Fibroblast of mammary gland (primary cell): ENCODE measurements around the gene PERCC1.

ENCODE experiments used
- DNase-seq: peaks from one replicate; pipeline ENCODE4 v3.0.0-alpha.2; 2010; ENCODE audit warnings: low read depth
- H3K4me3 ChIP-seq: 2 replicates; pipeline ENCODE4 v1.5.1; 2011; ENCODE audit warnings: low read depth, mild to moderate bottlenecking, low read length, moderate library complexity; ENCODE audit not compliant: control insufficient read depth
- TF ChIP-seq, protein P1 (sequence below): conservative IDR thresholded peaks from 2 replicates; pipeline ENCODE4 v1.5.1; 2011; ENCODE audit warnings: low read depth, low read length, inconsistent platforms; ENCODE audit not compliant: control insufficient read depth, insufficient read depth

PERCC1 gene

DNA sequence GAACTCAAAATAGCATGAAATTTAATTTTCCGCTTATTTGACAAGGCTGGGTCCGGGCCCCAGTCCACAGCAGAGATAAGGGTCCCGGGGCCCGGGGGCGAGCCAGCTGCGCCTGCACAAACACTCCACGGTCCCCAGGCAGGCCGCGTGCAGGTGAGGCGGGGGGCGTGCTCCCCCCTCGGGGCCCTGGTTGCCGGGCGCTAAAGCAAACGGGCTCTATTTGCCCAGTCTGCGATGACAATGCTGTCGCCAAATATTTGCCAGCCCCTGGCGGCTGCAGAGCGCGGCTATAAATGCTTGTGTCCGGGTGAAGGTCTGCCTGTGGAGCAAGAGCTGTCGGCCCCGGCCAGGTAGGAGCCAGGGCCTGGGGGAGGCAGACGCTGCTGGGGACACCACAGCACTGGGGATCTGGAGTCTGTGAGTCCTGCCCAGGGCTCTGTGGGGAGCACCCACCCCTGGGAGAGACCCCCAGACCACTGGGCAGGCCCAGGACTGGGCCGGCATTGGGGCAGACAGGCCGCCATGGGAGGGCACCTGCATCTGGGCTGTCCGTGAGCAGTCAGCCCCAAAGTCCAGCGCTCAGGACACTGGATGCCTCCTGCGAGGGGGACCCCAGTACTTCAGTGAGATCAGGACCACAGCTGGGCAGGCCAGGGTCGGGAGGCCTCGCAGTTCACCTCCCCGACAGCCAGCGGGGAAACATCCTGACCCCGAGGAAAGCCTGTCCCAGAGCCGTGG lies at the start of gene PERCC1:
Gene PERCC1, plus strand, starts transcription at position 320 of the 738 bp plus-strand sequence. CDS start 1,516 bp downstream, outside the sequence.
- TF ChIP-seq, protein P1, sequence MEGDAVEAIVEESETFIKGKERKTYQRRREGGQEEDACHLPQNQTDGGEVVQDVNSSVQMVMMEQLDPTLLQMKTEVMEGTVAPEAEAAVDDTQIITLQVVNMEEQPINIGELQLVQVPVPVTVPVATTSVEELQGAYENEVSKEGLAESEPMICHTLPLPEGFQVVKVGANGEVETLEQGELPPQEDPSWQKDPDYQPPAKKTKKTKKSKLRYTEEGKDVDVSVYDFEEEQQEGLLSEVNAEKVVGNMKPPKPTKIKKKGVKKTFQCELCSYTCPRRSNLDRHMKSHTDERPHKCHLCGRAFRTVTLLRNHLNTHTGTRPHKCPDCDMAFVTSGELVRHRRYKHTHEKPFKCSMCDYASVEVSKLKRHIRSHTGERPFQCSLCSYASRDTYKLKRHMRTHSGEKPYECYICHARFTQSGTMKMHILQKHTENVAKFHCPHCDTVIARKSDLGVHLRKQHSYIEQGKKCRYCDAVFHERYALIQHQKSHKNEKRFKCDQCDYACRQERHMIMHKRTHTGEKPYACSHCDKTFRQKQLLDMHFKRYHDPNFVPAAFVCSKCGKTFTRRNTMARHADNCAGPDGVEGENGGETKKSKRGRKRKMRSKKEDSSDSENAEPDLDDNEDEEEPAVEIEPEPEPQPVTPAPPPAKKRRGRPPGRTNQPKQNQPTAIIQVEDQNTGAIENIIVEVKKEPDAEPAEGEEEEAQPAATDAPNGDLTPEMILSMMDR, result no peak
- no peak within 1 kb of the TSS for H3K4me3 ChIP-seq
- DNase-seq, result no peak

DNA sequence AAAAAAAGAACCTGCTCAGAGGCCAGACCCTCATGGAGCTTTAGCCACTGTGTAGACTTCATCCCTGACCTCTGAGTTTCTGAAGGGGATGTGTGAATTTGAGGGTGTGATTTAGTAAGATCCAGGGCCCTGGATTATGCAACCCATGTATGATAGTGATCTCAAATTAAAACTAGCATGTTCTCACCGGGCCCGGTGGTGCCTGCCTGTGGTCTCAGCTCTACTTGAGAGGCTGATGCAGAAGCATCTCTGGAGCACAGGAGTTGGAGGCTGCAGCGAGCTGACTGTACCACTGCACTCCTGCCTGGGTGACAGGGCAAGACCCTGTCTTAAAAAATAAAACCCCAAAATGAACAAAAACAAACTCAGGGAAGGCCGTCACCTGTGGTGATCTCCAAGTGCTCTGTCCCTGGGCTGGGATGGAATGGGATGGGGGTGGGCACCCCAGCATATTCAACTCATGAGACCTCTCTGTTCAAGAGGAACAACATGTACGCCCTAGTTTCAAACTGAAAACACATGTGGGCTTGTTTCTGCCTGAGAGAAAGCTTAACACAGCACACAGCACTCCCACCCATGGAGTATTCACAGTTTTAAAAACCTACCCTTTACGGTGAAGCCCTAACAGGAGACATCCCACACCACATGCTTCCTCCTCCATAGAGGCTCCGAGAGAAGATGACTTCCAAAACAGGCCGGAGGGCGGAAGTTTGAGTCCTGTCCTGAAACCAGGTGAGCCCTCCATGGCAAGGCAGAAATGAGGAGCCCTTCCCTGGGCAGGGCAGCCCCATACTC lies 49.1 kb upstream of the PERCC1 start:
- TF ChIP-seq, protein P1, result no peak
- no peak for DNase-seq
- no peak overlapping the region for H3K4me3 ChIP-seq

DNA sequence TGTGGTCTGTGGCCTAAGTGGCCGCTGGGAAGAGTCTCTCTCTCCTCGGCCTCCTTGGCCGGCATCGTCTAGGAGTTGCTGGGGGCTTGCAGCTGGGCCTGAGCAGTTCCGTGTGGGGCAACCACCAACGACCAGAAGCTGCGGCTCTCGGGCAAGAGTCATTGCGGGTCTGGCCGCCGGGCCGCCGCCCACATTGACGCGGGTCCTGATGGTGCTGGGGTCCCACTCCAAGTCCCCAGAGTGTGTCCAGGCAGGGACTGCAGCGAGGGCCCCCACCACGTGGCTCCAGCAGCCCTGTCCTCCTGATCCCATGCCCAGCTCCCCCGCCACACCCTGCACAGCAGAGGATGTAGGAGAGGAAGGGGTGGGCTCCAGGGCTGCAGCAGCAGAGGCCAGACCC lies 47.3 kb upstream of the PERCC1 start:
- no peak for DNase-seq
- TF ChIP-seq, protein P1, result no peak
- no peak overlapping the region for H3K4me3 ChIP-seq

DNA sequence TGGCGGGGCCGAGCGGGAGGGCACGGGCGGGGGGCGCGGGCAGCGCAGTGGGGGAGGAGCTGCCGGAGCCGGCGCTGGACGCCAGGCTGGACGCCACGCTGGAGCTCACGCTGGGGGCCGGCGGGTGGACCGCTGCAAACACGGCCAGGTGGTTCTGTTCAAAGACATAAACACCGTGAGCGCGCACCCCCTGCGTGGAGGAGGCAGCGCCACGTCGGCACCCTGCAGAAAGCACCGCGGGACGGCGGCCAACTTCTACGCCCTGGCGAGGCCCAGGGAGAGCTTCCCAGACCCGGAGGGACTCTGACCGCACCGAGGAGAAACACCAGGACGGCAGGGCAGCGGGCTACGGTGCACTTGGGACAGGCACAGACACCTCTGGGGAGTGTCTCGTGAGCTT lies 45.6 kb upstream of the PERCC1 start:
- H3K4me3 ChIP-seq, result no peak overlapping the region
- DNase-seq, result no peak
- TF ChIP-seq, protein P1, result no peak

DNA sequence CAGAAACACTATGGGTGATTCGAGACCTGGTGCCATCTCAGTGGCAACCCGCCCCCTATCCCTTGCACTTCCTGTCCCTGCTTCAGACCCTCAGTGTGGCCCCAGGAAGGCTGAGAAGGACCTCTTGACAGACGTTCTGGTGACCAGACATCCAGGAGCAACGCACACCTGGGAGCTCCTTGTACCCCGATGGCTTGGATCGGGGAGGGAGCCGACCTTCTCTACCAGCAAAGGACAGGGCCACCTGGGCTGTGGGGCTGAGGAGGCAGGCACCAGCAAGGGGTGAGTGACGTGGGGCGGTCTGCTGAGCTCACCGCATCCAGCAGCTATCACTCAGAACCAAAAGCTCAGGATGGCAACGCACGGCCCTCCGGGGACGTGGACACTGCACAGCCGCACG lies 43.5 kb upstream of the PERCC1 start:
- TF ChIP-seq, protein P1, result no peak
- H3K4me3 ChIP-seq, result no peak overlapping the region
- no peak for DNase-seq

DNA sequence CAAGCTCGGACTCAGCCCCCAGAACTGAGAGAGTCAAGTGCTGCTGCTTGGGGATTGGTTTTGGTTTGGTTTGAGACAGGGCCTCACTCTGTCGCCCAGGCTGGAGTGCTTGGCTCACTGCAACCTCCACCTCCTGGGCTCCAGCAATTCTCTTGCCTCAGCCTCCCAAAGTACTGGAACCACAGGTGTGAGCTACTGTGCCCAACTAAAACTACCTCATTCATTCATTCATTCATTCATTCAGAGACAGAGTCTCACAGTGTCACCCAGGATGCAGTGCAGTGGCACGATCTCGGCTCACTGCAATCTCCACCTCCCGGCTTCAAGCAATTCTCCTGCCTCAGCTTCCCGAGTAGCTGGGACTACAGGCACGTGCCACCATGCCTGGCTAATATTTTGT lies 41.1 kb upstream of the PERCC1 start:
- no peak for DNase-seq
- TF ChIP-seq, protein P1, result no peak
- H3K4me3 ChIP-seq, result no peak overlapping the region
